Pancreas (tissue), 10 donors: ENCODE measurements around the gene DSCAM. TPM values are rescaled to one million over a fixed set of nuclear protein-coding genes. Genes with fewer than 3 reads are reported as not detected.

ENCODE experiments used
- ATAC-seq, 4 donors: fragments of 200-7000 bp; cut with Tn5 transposase; one replicate each; pipeline versions ENCODE4 v1.8.0 to v1.9.1; 2020; ENCODE audit warnings: mild to moderate bottlenecking in 4 of 4, moderate library complexity in 4 of 4
- DNase-seq, 6 donors: peaks; one replicate each; pipeline ENCODE4 v3.0.0-alpha.2; 2020
- FAIRE-seq: peaks from 2 replicates; lab custom pipeline; 2012; peaks lifted over from hg19 to GRCh38; lab: Jason Lieb, UNC
- H3K27ac ChIP-seq, 4 donors: fragments of 200-600 bp; sonication (generic); 1 replicate in 3 of 4; 2 replicates in 1 of 4; pipeline versions ENCODE4 v1.5.0 to v1.8.0; 2020
- H3K27me3 ChIP-seq, 4 donors: fragments of 200-600 bp; one replicate each; pipeline ENCODE4 v1.8.0; 2021
- H3K36me3 ChIP-seq, 3 donors: fragments of 200-600 bp; sonication (generic) in 1 of 3; one replicate each; pipeline versions ENCODE4 v1.5.0 to v1.8.0; 2020 to 2021
- H3K4me1 ChIP-seq, 3 donors: fragments of 200-600 bp; one replicate each; pipeline ENCODE4 v1.8.0; 2021
- H3K4me3 ChIP-seq, 4 donors: fragments of 200-600 bp; sonication (generic) in 2 of 4; one replicate each; pipeline versions ENCODE4 v1.5.0 to v1.8.0; 2020 to 2021
- H3K9me3 ChIP-seq, 4 donors: fragments of 200-600 bp; one replicate each; pipeline ENCODE4 v1.8.0; 2021
- WGBS, 2 donors: extraction: QIAGEN DNeasy Blood & Tissue Kit; methylation state at CpG; one replicate each; pipeline ENCODE4 v1.1.7; 2013; 5-methylcytosine and 5-hydroxymethylcytosine counted together
- intact Hi-C, 3 donors: fragments of 100-400 bp; cut with DNase I; formaldehyde crosslinking; loops; one replicate each; pipeline versions ENCODE4 v1.11.1 to v1.14.2; 2022
- polyA plus RNA-seq, 2 donors: library from polyadenylated mRNA; stranded (reverse); fragments of 200-250 nt; gene quantifications; one replicate each; pipeline ENCODE4 v1.2.3, GENCODE V29; 2013
- total RNA-seq, 6 donors: library from RNA; stranded (reverse); fragmentation: NEBNext Ultra II Directional in 4 of 6; extraction: Animal tissue kit (Norgen Biotek cat#: 25700) in 4 of 6; gene quantifications; one replicate each; pipeline versions ENCODE4 v1.2.1 to v1.2.4, GENCODE V29; 2021 to 2023
- TF ChIP-seq, protein P1 (sequence below), 4 donors: fragments of 200-600 bp; sonication (generic) in 3 of 4; IDR thresholded peaks; one replicate each; pipeline versions ENCODE4 v1.5.0 to v1.8.0; 2021; ENCODE audit warnings: antibody characterized with exemption in 4 of 4
- donor health status: healthy with polysubstance abuse.
- donor health status: DM: no; HTN: no; CAD: no; lungs with moderate emphysema.
- donor health status: DM: no; HTN: no; CAD: no.
- donor health status: control.
- donor health status: control.
- donor health status: Bipolar disorder and iron deficiency.
- donor health status: DM: yes; HTN: yes; CAD: no.
- donor health status: DM: no; HTN: no; CAD: no.
- donor health status: DM: no; HTN: no; CAD: no.
- donor health status: DM: yes; HTN: yes; CAD: no.

Gene DSCAM
- total and polyA plus RNA-seq, 8 donors: 0.05 to 0.77 (median 0.14) TPM

DNA sequence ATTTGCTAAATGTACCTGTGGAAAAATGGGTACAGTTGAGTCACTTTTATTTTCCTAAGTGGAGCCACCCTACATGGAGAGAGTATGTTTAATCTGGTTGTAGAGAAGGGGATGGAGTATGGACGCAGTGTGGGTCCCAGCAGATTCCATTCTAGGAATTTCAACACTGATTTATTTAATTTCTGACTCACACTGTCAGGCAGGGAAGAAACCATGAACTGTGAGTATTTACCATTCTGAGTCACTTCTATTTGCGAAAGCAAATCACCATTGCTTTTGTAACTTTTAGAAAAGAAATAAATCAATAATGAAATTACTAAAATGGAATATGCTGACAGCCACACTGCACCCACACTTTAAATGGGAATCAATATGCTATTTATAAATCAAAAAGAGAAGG is 339.0 kb downstream of the DSCAM start:
- H3K9me3 ChIP-seq: no peaks in the 10 kb centered on the region
- H3K27ac ChIP-seq: no peak overlapping the region
- H3K36me3 ChIP-seq: no peaks in the 10 kb centered on the region
- no peaks in the 10 kb centered on the region for H3K4me1 ChIP-seq
- FAIRE-seq: no peak
- TF ChIP-seq, protein P1, sequence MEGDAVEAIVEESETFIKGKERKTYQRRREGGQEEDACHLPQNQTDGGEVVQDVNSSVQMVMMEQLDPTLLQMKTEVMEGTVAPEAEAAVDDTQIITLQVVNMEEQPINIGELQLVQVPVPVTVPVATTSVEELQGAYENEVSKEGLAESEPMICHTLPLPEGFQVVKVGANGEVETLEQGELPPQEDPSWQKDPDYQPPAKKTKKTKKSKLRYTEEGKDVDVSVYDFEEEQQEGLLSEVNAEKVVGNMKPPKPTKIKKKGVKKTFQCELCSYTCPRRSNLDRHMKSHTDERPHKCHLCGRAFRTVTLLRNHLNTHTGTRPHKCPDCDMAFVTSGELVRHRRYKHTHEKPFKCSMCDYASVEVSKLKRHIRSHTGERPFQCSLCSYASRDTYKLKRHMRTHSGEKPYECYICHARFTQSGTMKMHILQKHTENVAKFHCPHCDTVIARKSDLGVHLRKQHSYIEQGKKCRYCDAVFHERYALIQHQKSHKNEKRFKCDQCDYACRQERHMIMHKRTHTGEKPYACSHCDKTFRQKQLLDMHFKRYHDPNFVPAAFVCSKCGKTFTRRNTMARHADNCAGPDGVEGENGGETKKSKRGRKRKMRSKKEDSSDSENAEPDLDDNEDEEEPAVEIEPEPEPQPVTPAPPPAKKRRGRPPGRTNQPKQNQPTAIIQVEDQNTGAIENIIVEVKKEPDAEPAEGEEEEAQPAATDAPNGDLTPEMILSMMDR (IDR thresholded peaks at IDR 0.05): no peak
- WGBS, 2 donors: 32 to 35% methylated on average over 2 of the region's 2 CpGs
- H3K27me3 ChIP-seq: no peaks in the 10 kb centered on the region
- peak in 1 of 6 donors; percentile 17 for DNase-seq
- intact Hi-C loops: no loop called here
- no peak overlapping the region for H3K4me3 ChIP-seq
- ATAC-seq: peak; percentile 63 to 85 (median 74)

DNA sequence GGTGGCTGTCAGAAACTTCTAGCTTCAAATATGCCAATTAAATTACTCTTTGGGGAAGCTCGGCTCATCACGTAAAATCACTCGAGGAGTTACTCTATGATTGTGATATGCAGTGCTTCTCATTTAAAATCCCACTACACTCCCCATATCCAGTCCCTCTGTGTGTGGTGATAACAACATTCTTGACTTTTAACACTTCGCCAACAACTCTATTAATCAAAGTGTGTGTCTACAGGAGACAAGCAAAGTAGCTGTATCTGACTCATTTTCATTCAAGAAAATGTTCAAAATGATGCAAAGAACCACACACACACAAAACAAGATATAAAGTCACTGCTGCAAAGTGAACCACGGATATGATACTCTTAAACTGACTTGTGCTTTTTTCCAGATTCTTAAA is 341.3 kb downstream of the DSCAM start:
- FAIRE-seq: no peak
- H3K27ac ChIP-seq: no peak overlapping the region
- no peaks in the 10 kb centered on the region for H3K36me3 ChIP-seq
- TF ChIP-seq, protein P1 (IDR thresholded peaks at IDR 0.05): no peak
- no peaks in the 10 kb centered on the region for H3K9me3 ChIP-seq
- peak in 1 of 4 donors; percentile 27 for ATAC-seq
- H3K27me3 ChIP-seq: no peaks in the 10 kb centered on the region
- no peak overlapping the region for H3K4me3 ChIP-seq
- intact Hi-C loops: no loop called here
- H3K4me1 ChIP-seq: no peaks in the 10 kb centered on the region
- 22 to 25% methylated on average over 5 of the region's 5 CpGs for WGBS, 2 donors
- DNase-seq: no peak

DNA sequence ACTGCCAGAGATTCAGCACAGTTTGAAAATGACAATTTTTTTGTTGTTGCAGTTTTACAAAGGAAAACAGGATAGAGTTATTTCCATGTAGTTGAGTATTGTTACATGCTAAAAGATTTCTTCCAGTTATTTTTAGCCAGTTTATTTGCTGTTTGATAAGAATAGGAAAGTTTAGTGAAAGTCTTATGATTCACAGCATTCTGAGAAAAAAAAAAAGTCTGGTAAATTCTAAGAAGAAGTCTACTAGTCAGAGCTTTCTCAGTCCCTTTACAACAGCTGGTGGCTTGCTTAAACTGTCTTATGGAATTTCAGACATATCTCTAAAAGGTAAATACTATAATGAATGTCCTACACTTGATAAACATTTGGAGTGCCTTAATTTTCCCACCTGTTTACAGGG is 341.7 kb downstream of the DSCAM start:
- FAIRE-seq (no peak), DNase-seq (no peak), ATAC-seq (peak in 2 of 4 donors; percentile 41 to 62)
- Histone ChIP-seq H3K27ac (no peak overlapping the region), H3K36me3 (no peaks in the 10 kb centered on the region), H3K4me3 (no peak overlapping the region), H3K9me3 (no peaks in the 10 kb centered on the region), H3K27me3 (no peaks in the 10 kb centered on the region), H3K4me1 (no peaks in the 10 kb centered on the region)
- TF ChIP-seq, protein P1 (IDR thresholded peaks at IDR 0.05): no peak
- intact Hi-C loops: no loop called here

DNA sequence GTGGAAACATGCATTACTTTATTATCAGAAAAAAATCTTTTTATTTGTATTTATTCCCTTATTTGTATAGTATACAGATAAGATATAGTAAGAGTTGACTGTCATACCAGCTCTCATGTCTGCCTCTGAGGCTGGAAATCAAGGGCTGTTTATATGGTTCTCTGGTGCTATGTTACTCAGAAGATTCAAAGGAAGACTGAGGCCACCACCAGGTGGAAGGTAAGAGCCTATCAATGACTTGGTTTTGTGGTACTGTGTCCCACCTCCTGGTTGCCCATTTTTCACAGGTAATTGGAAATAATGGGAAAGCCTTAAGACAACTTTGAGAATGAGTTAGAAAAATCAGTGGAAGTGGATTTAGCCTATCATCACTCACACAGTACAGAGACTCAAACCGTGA is 342.1 kb downstream of the DSCAM start:
- TF ChIP-seq, protein P1 (IDR thresholded peaks at IDR 0.05): no peak
- Histone ChIP-seq H3K9me3 (no peaks in the 10 kb centered on the region), H3K36me3 (no peaks in the 10 kb centered on the region), H3K27ac (no peak overlapping the region), H3K4me1 (no peaks in the 10 kb centered on the region), H3K27me3 (no peaks in the 10 kb centered on the region), H3K4me3 (no peak overlapping the region)
- 27 to 30% methylated on average over 1 of the region's 1 CpG for WGBS, 2 donors
- ATAC-seq (peak in 2 of 4 donors; percentile 24 to 52), DNase-seq (no peak), FAIRE-seq (no peak)
- intact Hi-C loops: no loop called here

DNA sequence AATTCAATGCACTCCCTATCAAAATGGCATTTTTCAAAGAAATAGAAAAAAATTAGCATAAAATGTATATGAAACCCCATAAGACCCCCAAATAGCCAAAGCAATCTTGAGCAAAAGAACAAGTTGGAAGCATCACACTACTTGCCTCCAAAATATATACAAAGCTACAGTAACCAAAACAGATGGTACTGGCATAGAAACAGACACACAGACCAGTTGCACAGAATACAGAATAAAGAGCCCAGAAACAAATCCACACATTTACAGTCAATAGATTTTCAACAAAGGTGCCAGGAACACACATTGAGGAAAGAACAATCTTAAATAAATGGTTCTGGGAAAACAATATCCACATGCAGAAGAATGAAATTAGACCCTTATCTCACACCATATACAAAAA is 350.8 kb downstream of the DSCAM start:
- no peak overlapping the region for H3K4me3 ChIP-seq
- TF ChIP-seq, protein P1 (IDR thresholded peaks at IDR 0.05): no peak
- peaks cover 0 to 4% (median 0%) of the 10 kb centered on the region in 4 donors for H3K27me3 ChIP-seq
- ATAC-seq (no peak), FAIRE-seq (no peak), DNase-seq (no peak)
- no peaks in the 10 kb centered on the region for H3K4me1 ChIP-seq
- no peak overlapping the region for H3K27ac ChIP-seq
- no peaks in the 10 kb centered on the region for H3K36me3 ChIP-seq
- intact Hi-C loops: no loop called here
- no peaks in the 10 kb centered on the region for H3K9me3 ChIP-seq
